Spleen (tissue), 11 donors: ENCODE measurements around the gene IL1RAPL1. TPM values are rescaled to one million over a fixed set of nuclear protein-coding genes. Genes with fewer than 3 reads are reported as not detected.

ENCODE experiments used
- DNase-seq: peaks from one replicate; pipeline ENCODE4 v3.0.0-alpha.2; 2020
- H3K27ac ChIP-seq, 8 donors: fragments of 200-600 bp; sonication (generic) in 7 of 8; 1 replicate in 4 of 8; 2 replicates in 4 of 8; pipeline versions ENCODE4 v1.5.0 to v1.8.0; 2016 to 2021; ENCODE audit warnings: inconsistent platforms in 4 of 8, mild to moderate bottlenecking in 4 of 8, moderate library complexity in 1 of 8
- H3K27me3 ChIP-seq, 7 donors: fragments of 200-600 bp; sonication (generic) in 6 of 7; replicated peaks in 1 of 7; 1 replicate in 4 of 7; 2 replicates in 3 of 7; pipeline versions ENCODE4 v1.5.0 to v1.8.0; 2016 to 2021; ENCODE audit warnings: inconsistent platforms in 3 of 7, mild to moderate bottlenecking in 1 of 7
- H3K36me3 ChIP-seq, 6 donors: fragments of 200-600 bp; sonication (generic) in 5 of 6; 1 replicate in 4 of 6; 2 replicates in 2 of 6; pipeline versions ENCODE4 v1.5.0 to v1.8.0; 2016 to 2021; ENCODE audit warnings: inconsistent platforms in 2 of 6
- H3K4me1 ChIP-seq, 6 donors: fragments of 200-600 bp; sonication (generic) in 5 of 6; 1 replicate in 3 of 6; 2 replicates in 3 of 6; pipeline versions ENCODE4 v1.5.0 to v1.8.0; 2016 to 2021; ENCODE audit warnings: inconsistent platforms in 3 of 6
- H3K4me3 ChIP-seq, 8 donors: fragments of 200-600 bp; sonication (generic) in 7 of 8; 1 replicate in 4 of 8; 2 replicates in 4 of 8; pipeline versions ENCODE4 v1.5.0 to v1.8.0; 2016 to 2021; ENCODE audit warnings: inconsistent platforms in 4 of 8, mild to moderate bottlenecking in 4 of 8, moderate library complexity in 2 of 8
- H3K9me3 ChIP-seq, 8 donors: fragments of 200-600 bp; sonication (generic) in 7 of 8; 1 replicate in 4 of 8; 2 replicates in 4 of 8; pipeline versions ENCODE4 v1.5.0 to v1.8.0; 2016 to 2021; ENCODE audit warnings: inconsistent platforms in 4 of 8
- CTCF ChIP-seq, 11 experiments: fragments of 200-600 bp in 7 of 11; fragments of 450-650 bp in 4 of 11; sonication (generic) in 4 of 11; IDR thresholded peaks in 8 of 11; conservative IDR thresholded peaks in 3 of 11; 1 replicate in 7 of 11; 2 replicates in 4 of 11; pipeline versions ENCODE4 v1.4.0 to v1.8.0; 2016 to 2021; ENCODE audit warnings: antibody characterized with exemption in 11 of 11, inconsistent platforms in 4 of 11, mild to moderate bottlenecking in 1 of 11
- POLR2A ChIP-seq, 3 donors: fragments of 450-650 bp; IDR thresholded peaks; one replicate each; pipeline ENCODE4 v1.5.1; 2017; ENCODE audit warnings: antibody characterized with exemption in 3 of 3, mild to moderate bottlenecking in 1 of 3
- POLR2AphosphoS5 ChIP-seq, 3 donors: sonication (generic); formaldehyde crosslinking; IDR thresholded peaks; one replicate each; pipeline ENCODE4 v1.5.1; 2017; ENCODE audit warnings: antibody characterized with exemption in 3 of 3
- WGBS, 5 donors: extraction: QIAGEN DNeasy Blood & Tissue Kit in 3 of 5; methylation state at CpG; one replicate each; pipeline versions ENCODE4 v1.1.5 to v1.1.7; 2013 to 2018; 5-methylcytosine and 5-hydroxymethylcytosine counted together
- intact Hi-C: fragments of 100-400 bp; cut with DNase I; formaldehyde crosslinking; loops from one replicate; pipeline ENCODE4 v1.15.0; 2023; ENCODE audit warnings: low total_unique reads
- polyA plus RNA-seq, 3 donors: library from polyadenylated mRNA; stranded (reverse); fragments of 200-250 nt; gene quantifications; one replicate each; pipeline ENCODE4 v1.2.1, GENCODE V29; 2013
- total RNA-seq, 7 donors: library from RNA; depleted of rRNA in 3 of 7; stranded (reverse); fragments of >200 nt in 3 of 7; fragmentation: NEBNext Ultra II Directional in 4 of 7; extraction: Animal tissue kit (Norgen Biotek cat#: 25700) in 4 of 7; gene quantifications; one replicate each; pipeline versions ENCODE4 v1.1.0 to v1.2.1, GENCODE V29; 2016 to 2021
- donor health status: healthy with polysubstance abuse.
- donor health status: DM: no; HTN: no; CAD: no; lungs with moderate emphysema.
- donor health status: DM: no; HTN: no; CAD: no.
- donor health status: Bipolar disorder and iron deficiency.
- donor health status: healthy.
- donor health status: DM: no; HTN: no; CAD: no.
- donor health status: DM: yes; HTN: yes; CAD: no.

Gene IL1RAPL1
- total and polyA plus RNA-seq, 10 donors: 0.03 to 0.19 TPM; not detected in 8

- WGBS, 5 donors: 42 to 48% (median 45%) methylated on average over 10 of the region's 10 CpGs
- intact Hi-C loops: no loop called here
- no peaks in the 10 kb centered on the region for H3K9me3 ChIP-seq
- H3K4me1 ChIP-seq: no peaks in the 10 kb centered on the region
- TF ChIP-seq CTCF (IDR thresholded peaks at IDR 0.05 in 8 of 11, conservative IDR thresholded peaks at IDR 0.05 in 3 of 11) (peak in 6 of 11 experiments; percentile 16 to 36 (median 27)), POLR2AphosphoS5 (IDR thresholded peaks at IDR 0.05) (no peak)
- no peaks in the 10 kb centered on the region for H3K27me3 ChIP-seq
- H3K36me3 ChIP-seq: no peaks in the 10 kb centered on the region
- no peak overlapping the region for H3K27ac ChIP-seq
- DNase-seq: no peak
- H3K4me3 ChIP-seq: no peak overlapping the region
Observed at GRCh38 chrX:29478336-29479069, 891.3 kb downstream of the IL1RAPL1 start.

GRCh38 chrX:29487214-29487613 is 900.0 kb downstream of the IL1RAPL1 start:
- TF ChIP-seq CTCF (IDR thresholded peaks at IDR 0.05 in 8 of 11, conservative IDR thresholded peaks at IDR 0.05 in 3 of 11): no peak
- TF ChIP-seq POLR2AphosphoS5 (IDR thresholded peaks at IDR 0.05): no peak
- TF ChIP-seq POLR2A (IDR thresholded peaks at IDR 0.05): no peak
- Histone ChIP-seq H3K4me1 (no peaks in the 10 kb centered on the region), H3K27me3 (no peaks in the 10 kb centered on the region), H3K36me3 (no peaks in the 10 kb centered on the region), H3K9me3 (no peaks in the 10 kb centered on the region), H3K4me3 (no peak overlapping the region), H3K27ac (no peak overlapping the region)
- DNase-seq: no peak
- intact Hi-C loops: no loop called here
- 75 to 95% (median 89%) methylated on average over 2 of the region's 2 CpGs for WGBS, 5 donors

GRCh38 chrX:29487714-29488113 is 900.5 kb downstream of the IL1RAPL1 start:
- no peak for DNase-seq
- intact Hi-C loops: no loop called here
- Histone ChIP-seq H3K27me3 (no peaks in the 10 kb centered on the region), H3K4me1 (no peaks in the 10 kb centered on the region), H3K4me3 (no peak overlapping the region), H3K9me3 (no peaks in the 10 kb centered on the region), H3K36me3 (no peaks in the 10 kb centered on the region), H3K27ac (no peak overlapping the region)
- TF ChIP-seq POLR2A (IDR thresholded peaks at IDR 0.05): no peak
- no peak for TF ChIP-seq CTCF (IDR thresholded peaks at IDR 0.05 in 8 of 11, conservative IDR thresholded peaks at IDR 0.05 in 3 of 11)
- TF ChIP-seq POLR2AphosphoS5 (IDR thresholded peaks at IDR 0.05): no peak
- WGBS, 5 donors: 23 to 77% (median 34%) methylated on average over 1 of the region's 1 CpG

- H3K4me3 ChIP-seq: no peak overlapping the region
- DNase-seq: no peak
- WGBS, 5 donors: 11 to 46% (median 26%) methylated on average over 1 of the region's 1 CpG
- H3K27ac ChIP-seq: no peak overlapping the region
- H3K4me1 ChIP-seq: no peaks in the 10 kb centered on the region
- H3K36me3 ChIP-seq: no peaks in the 10 kb centered on the region
- H3K27me3 ChIP-seq: no peaks in the 10 kb centered on the region
- no peaks in the 10 kb centered on the region for H3K9me3 ChIP-seq
- intact Hi-C loops: no loop called here
- no peak for TF ChIP-seq POLR2AphosphoS5 (IDR thresholded peaks at IDR 0.05)
- TF ChIP-seq CTCF (IDR thresholded peaks at IDR 0.05 in 8 of 11, conservative IDR thresholded peaks at IDR 0.05 in 3 of 11): no peak
- TF ChIP-seq POLR2A (IDR thresholded peaks at IDR 0.05): no peak
Observed at GRCh38 chrX:29488919-29489318, 901.7 kb downstream of the IL1RAPL1 start.
